Measurements from ENCODE around the gene RABGAP1.

DNA sequence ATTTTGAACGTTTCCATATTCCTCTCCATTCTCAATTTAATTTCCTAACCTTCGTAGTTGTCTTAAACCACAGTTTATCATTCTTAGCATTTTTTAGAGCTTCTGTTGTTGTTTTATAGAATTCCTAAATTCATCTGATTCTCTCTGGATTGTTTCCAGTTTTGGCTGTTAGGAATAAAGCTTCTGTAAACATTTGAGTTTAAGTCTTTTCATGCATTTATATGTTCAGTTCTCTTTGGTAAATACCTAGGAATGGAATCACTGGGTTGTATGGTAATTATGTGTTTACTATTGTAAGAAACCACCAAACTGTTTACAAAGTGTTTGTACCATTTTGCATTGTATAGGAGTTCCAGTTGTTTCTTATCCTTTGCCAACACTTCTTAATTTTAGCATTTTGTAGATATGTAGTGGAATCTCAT lies 122.4 kb downstream of the RABGAP1 start:
- TF ChIP-seq EZH2phosphoT487 (IDR thresholded peaks at IDR 0.05; ENCODE audit: insufficient read depth, low read depth) (no peak), EZH2 (IDR thresholded peaks at IDR 0.05; ENCODE audit: insufficient read depth, poor library complexity, severe bottlenecking) (no peak)
